GM19025 (cell line): Measurements from ENCODE around the gene SLC2A5.

ENCODE experiments used
- ATAC-seq: cut with Tn5 transposase; IDR thresholded peaks from one replicate; pipeline ENCODE4 v1.9.1; 2021; ENCODE audit warnings: mild to moderate bottlenecking, low read depth, moderate library complexity; ENCODE audit not compliant: unreplicated experiment

Gene SLC2A5

GRCh38 chr1:9093091-9093490 is 23.7 kb upstream of the SLC2A5 start:
- no peak for ATAC-seq

GRCh38 chr1:9088807-9089206 is 19.4 kb upstream of the SLC2A5 start:
- no peak for ATAC-seq

- ATAC-seq, result no peak
These were observed 18.1 kb upstream of the SLC2A5 start for GRCh38 chr1:9087411-9088125.

GRCh38 chr1:9086796-9087195 is 17.4 kb upstream of the SLC2A5 start:
- no peak for ATAC-seq

GRCh38 chr1:9086045-9086444 is 16.6 kb upstream of the SLC2A5 start:
- no peak for ATAC-seq

GRCh38 chr1:9085306-9085940 is 16.0 kb upstream of the SLC2A5 start:
- no peak for ATAC-seq

- no peak for ATAC-seq
These were observed 15.5 kb upstream of the SLC2A5 start for GRCh38 chr1:9084906-9085305.

- no peak for ATAC-seq
These were observed 12.0 kb upstream of the SLC2A5 start for GRCh38 chr1:9081473-9081872.

- no peak for ATAC-seq
These were observed 11.4 kb upstream of the SLC2A5 start for GRCh38 chr1:9080705-9081291.

- peak; percentile 54 for ATAC-seq
These were observed 10.7 kb upstream of the SLC2A5 start for GRCh38 chr1:9079988-9080704.

GRCh38 chr1:9078752-9079500 is 9.5 kb upstream of the SLC2A5 start:
- no peak for ATAC-seq

- peak; percentile 49 for ATAC-seq
These were observed 8.7 kb upstream of the SLC2A5 start for GRCh38 chr1:9078015-9078751.

GRCh38 chr1:9075022-9075421 is 5.6 kb upstream of the SLC2A5 start:
- no peak for ATAC-seq

- ATAC-seq, result no peak
These were observed 3.7 kb upstream of the SLC2A5 start for GRCh38 chr1:9073143-9073542.

GRCh38 chr1:9071554-9072235 is 2.3 kb upstream of the SLC2A5 start:
- no peak for ATAC-seq

GRCh38 chr1:9070486-9070885 is 1.1 kb upstream of the SLC2A5 start:
- no peak for ATAC-seq

- no peak for ATAC-seq
These were observed 482 bp downstream of the SLC2A5 start for GRCh38 chr1:9068981-9069325.

GRCh38 chr1:9066945-9067807 is 2.3 kb downstream of the SLC2A5 start:
- ATAC-seq, result no peak
